GM20431 (cell line): ENCODE measurements around the gene HAO2.
"Not testable (repeated sequence)": the region's sequence is repeated elsewhere in the genome, so short reads cannot be mapped to it uniquely, and the experiment has no call there.

Experiments
- in situ Hi-C: fragments of 300-500 bp; cut with MseI, MboI; formaldehyde crosslinking; loops from one replicate; pipeline ENCODE4 v1.15.0; 2020; ENCODE audit warnings: low sequenced_read_pairs; ENCODE audit not compliant: unreplicated experiment

HAO2 gene

GRCh38 chr1:119368554-119368953, at the start of gene HAO2:
TSS of gene HAO2 (plus strand) at chr1:119368785. CDS start at chr1:119381086, 12,301 bp downstream.
- in situ Hi-C loops: loop anchor here (5.0 kb wide), 1 partner anchor 81 kb away; no protein-coding TSS in a partner anchor

GRCh38 chr1:119320100-119320499, 48.5 kb upstream of the HAO2 start:
- in situ Hi-C loops: no loop called here

- in situ Hi-C loops: no loop called here
Observed at GRCh38 chr1:119321666-119322419, 46.7 kb upstream of the HAO2 start.

DNA sequence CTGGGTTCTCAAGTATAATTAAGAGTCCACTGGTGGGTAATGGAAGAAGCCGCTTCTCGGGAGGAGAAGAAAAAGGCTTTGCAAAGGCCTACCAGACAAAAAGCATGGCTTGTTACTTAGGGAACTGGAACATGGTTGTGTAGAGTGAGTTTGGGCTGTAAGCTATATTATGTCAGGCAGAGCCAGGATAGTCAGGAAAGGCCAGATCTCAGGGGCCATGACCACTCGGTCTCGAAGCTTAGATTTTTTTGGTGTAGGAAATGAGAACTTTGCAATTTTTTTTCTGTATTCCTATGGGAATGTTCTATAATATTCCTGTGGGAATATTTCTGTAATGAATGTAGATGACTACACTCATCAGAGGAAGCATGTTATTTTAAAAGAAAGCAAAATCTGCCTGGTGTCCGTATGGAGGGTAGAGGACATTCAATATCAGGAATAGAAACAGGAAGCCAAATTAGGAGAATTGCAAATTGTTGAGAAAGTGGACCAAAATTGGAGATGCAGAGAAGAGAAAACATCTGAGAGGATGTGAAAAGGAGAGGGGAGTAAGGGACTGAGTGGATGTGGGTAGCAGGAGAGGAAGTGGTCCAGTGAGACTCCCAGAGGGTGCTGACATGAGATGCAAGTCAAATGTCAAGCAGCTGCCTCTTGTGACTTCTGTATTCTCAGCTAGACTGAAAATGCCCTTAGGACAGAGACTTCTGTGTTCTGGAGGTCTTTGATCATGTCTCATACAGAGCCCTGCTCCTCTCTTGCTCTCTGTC, 45.2 kb upstream of the HAO2 start:
- in situ Hi-C loops: no loop called here

- in situ Hi-C loops: no loop called here
Observed at GRCh38 chr1:119324198-119324597, 44.4 kb upstream of the HAO2 start.

GRCh38 chr1:119326251-119326650, 42.3 kb upstream of the HAO2 start:
- in situ Hi-C loops: no loop called here

GRCh38 chr1:119327094-119327449, 41.5 kb upstream of the HAO2 start:
- in situ Hi-C loops: no loop called here

DNA sequence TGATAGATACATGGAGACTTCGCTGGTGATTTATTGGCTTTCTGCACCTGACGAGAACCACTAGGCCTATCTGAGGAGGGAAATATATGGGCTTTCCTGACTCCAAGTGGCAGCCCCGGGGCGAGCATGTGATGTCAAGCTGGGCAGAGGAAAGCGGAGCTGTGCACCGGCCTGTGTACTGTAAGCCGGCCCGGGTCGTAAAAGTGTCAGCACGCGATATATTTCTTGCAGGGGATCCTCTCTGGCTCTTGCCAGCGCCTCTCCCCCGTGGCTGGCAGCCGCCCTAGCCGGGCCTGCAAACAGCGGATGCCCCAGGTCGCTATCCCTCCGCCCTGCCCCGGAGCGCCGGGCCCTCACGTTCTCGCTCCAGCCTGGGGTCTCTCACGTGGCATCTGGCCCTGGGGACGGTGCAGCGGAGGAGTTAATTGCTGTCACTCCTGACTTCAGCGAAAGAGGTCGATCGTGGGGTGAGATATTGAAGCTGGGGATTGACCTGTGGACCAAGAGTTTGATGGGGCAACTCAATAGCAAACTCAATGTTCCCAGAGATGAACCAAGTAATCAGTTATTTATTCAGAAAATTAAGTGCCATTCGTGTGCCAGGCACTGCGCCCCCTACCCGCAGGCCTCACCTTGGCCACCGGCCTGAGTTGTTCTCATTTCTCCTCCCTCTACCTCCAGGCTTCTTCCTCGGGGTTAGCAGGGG, 41.0 kb upstream of the HAO2 start:
- in situ Hi-C loops: no loop called here

- in situ Hi-C loops: no loop called here
Observed at GRCh38 chr1:119329541-119330461, 38.8 kb upstream of the HAO2 start.

DNA sequence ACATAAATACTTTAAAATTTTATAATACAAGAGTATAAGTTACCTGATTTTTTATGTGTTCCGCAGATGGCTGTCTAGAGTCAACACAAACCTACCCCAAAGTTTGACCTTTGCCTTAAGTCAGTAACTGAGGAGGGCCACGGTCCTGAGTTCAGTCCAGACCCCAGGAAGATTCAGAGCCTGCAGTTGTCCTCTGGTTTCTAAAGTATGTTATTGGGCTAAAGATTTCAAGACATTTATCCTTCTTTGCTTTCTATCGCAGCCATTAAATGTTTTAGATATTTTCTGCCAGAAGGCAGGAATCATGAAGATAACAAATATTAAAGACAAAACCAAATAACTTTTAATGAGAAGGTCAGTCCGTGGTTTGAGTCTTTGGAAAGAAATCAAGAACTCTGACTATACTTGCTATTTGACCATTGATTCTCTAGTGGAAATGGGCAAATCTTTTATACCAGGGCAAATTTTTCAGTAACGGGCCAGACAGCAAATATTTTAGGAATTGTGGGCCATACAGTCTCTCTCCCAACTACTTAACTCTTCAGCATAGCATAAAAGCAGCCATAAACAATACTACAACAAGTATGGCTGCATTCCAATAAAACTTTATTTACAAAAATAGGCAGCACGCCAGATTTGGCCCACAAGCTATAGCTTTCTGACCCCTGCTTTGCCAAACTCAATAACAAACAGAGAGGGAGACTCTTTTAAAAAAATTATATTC, 38.0 kb upstream of the HAO2 start:
- in situ Hi-C loops: no loop called here

GRCh38 chr1:119331190-119331515, 37.4 kb upstream of the HAO2 start:
- in situ Hi-C loops: no loop called here

GRCh38 chr1:119331915-119332314, 36.7 kb upstream of the HAO2 start:
- in situ Hi-C loops: no loop called here

DNA sequence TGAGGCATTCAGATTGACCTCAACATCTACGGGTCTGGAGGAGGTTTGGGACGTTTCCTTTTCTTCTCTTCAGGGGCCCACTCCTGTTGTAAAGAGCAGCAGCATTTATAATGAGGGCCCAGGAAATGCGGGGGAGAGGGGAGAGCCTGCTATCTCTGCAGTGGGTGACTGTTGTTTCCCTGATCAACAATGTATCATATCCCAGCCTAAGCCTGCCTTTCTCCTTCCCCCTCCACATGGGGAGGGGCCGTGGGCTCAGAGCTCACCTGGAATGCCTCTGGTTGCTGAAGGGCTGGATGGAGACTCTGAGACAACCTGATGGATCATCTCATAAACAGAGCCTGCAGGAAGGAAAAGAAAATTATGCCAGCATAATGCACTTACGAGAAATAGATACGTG, 36.0 kb upstream of the HAO2 start:
- in situ Hi-C loops: no loop called here

GRCh38 chr1:119333163-119333896, 35.3 kb upstream of the HAO2 start:
- in situ Hi-C loops: no loop called here

DNA sequence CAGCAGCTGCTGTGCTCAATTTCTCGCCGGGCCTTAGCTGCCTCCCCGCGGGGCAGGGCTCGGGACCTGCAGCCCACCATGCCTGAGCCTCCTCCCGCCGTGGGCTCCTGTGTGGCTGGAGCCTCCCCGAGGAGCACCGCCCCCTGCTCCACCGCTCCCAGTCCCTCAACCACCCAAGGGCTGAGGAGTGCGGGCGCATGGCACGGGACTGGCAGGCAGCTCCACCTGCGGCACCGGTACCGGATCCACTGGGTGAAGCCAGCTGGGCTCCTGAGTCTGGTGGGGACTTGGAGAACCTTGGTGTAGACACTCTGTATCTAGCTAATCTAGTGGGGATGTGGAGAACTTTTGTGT, 34.7 kb upstream of the HAO2 start:
- in situ Hi-C loops: not testable (repeated sequence)

- in situ Hi-C loops: no loop called here
Observed at GRCh38 chr1:119336848-119337247, 31.7 kb upstream of the HAO2 start.

- in situ Hi-C loops: no loop called here
Observed at GRCh38 chr1:119338004-119338403, 30.6 kb upstream of the HAO2 start.

- in situ Hi-C loops: no loop called here
Observed at GRCh38 chr1:119338757-119339156, 29.8 kb upstream of the HAO2 start.

DNA sequence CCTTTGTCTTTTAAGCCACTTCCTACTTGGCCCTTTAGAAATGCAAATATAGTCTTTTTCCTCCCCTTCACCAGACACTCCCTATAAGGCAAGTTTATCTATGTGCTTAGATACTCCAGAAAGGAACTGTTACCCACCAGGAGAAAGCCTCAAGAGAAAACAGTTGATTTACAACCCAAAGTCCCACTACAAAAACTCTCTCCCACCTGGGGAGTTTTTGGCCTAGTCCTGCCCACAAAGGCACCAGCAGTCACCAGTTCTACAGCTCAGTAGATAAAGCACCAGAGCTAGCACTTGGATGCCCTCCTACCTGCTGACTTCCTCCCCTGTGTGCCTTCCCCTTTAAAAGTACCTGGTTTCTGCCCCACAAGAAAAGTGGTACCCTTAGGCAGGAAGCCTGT, 27.7 kb upstream of the HAO2 start:
- in situ Hi-C loops: no loop called here
